ENCODE data around the gene SYCP2L. TPM values are rescaled to one million over a fixed set of nuclear protein-coding genes. Genes with fewer than 3 reads are reported as not detected.
"Not testable (repeated sequence)": the region's sequence is repeated elsewhere in the genome, so short reads cannot be mapped to it uniquely, and the experiment has no call there.

SYCP2L gene
- total RNA-seq, 1 experiment from 2014 or later: 9.7 TPM

GRCh38 chr6:10849901-10850300 is 37.0 kb upstream of the SYCP2L start:
- Histone ChIP-seq H3K27me3 (replicated peaks; ENCODE audit: insufficient read depth, low read depth, low read length, poor library complexity) (no peaks in the 10 kb centered on the region), H3K9me3 (ENCODE audit: low read depth, low read length, poor library complexity, severe bottlenecking) (peaks cover 11% of the 10 kb centered on the region), H3K36me3 (ENCODE audit: insufficient read depth, low read length, poor library complexity, severe bottlenecking) (no peaks in the 10 kb centered on the region), H3K4me1 (ENCODE audit: insufficient read depth, low read length, poor library complexity, severe bottlenecking) (no peaks in the 10 kb centered on the region), H3K27ac (ENCODE audit: low read depth, low read length, poor library complexity, severe bottlenecking) (no peak overlapping the region), H3K4me3 (ENCODE audit: low read depth, low read length, poor library complexity, severe bottlenecking) (no peak overlapping the region)
- ChIA-PET POLR2A (ENCODE audit: low non-redundant PET) (no interaction called here), CTCF (interaction anchor here (0.7 kb wide), 1 partner anchor 899 kb away, joined by 8 read pairs; no protein-coding TSS in a partner anchor)
- no peak for DNase-seq (ENCODE audit: low spot score)
- no TSS peak for BruUV-seq (replicated peaks)
- intact Hi-C loops (cut with micrococcal nuclease; ENCODE audit: unreplicated experiment): no loop called here
- TF ChIP-seq CTCF (conservative IDR thresholded peaks at IDR 0.05; ENCODE audit: low read depth, low read length): no peak
- TF ChIP-seq EZH2 (IDR thresholded peaks at IDR 0.05; ENCODE audit: borderline replicate concordance, low read depth, low read length, poor library complexity, severe bottlenecking): no peak

DNA sequence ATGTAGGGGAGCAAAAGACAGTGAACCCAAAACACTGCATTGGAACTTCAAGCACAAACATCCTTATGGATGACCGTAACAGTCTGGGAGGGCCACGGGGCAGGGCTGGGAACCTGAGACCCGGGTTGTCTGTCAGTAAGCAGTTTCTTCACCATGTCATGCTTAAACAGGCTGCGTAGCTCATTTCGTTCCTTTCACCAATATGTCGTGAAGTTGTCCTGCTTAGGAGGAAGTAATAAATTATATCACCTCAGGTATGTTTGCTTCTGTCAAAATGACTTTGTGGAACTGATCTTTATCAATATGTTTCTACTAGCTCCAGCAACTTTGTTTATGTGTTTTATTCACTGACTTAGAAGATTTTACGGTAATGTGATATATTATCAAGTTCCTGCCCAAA is 36.1 kb upstream of the SYCP2L start:
- Histone ChIP-seq H3K4me3 (ENCODE audit: low read depth, low read length, poor library complexity, severe bottlenecking) (no peak overlapping the region), H3K9me3 (ENCODE audit: low read depth, low read length, poor library complexity, severe bottlenecking) (peaks cover 14% of the 10 kb centered on the region), H3K36me3 (ENCODE audit: insufficient read depth, low read length, poor library complexity, severe bottlenecking) (no peaks in the 10 kb centered on the region), H3K4me1 (ENCODE audit: insufficient read depth, low read length, poor library complexity, severe bottlenecking) (no peaks in the 10 kb centered on the region), H3K27ac (ENCODE audit: low read depth, low read length, poor library complexity, severe bottlenecking) (no peak overlapping the region), H3K27me3 (replicated peaks; ENCODE audit: insufficient read depth, low read depth, low read length, poor library complexity) (no peaks in the 10 kb centered on the region)
- TF ChIP-seq CTCF (conservative IDR thresholded peaks at IDR 0.05; ENCODE audit: low read depth, low read length) (no peak), EZH2 (IDR thresholded peaks at IDR 0.05; ENCODE audit: borderline replicate concordance, low read depth, low read length, poor library complexity, severe bottlenecking) (no peak)
- ChIA-PET CTCF (interaction anchor here (0.7 kb wide), 1 partner anchor 899 kb away, joined by 8 read pairs; no protein-coding TSS in a partner anchor), POLR2A (ENCODE audit: low non-redundant PET) (no interaction called here)
- intact Hi-C loops (cut with micrococcal nuclease; ENCODE audit: unreplicated experiment): no loop called here
- no TSS peak for BruUV-seq (replicated peaks)
- no peak for DNase-seq (ENCODE audit: low spot score)

- H3K27ac ChIP-seq (ENCODE audit: low read depth, low read length, poor library complexity, severe bottlenecking): no peak overlapping the region
- BruUV-seq (replicated peaks): no TSS peak
- intact Hi-C loops (cut with micrococcal nuclease; ENCODE audit: unreplicated experiment): no loop called here
- TF ChIP-seq CTCF (conservative IDR thresholded peaks at IDR 0.05; ENCODE audit: low read depth, low read length): no peak
- TF ChIP-seq EZH2 (IDR thresholded peaks at IDR 0.05; ENCODE audit: borderline replicate concordance, low read depth, low read length, poor library complexity, severe bottlenecking): no peak
- ChIA-PET CTCF (no interaction called here), POLR2A (ENCODE audit: low non-redundant PET) (no interaction called here)
- H3K9me3 ChIP-seq (ENCODE audit: low read depth, low read length, poor library complexity, severe bottlenecking): peaks cover 14% of the 10 kb centered on the region
- no peaks in the 10 kb centered on the region for H3K27me3 ChIP-seq (replicated peaks; ENCODE audit: insufficient read depth, low read depth, low read length, poor library complexity)
- H3K4me1 ChIP-seq (ENCODE audit: insufficient read depth, low read length, poor library complexity, severe bottlenecking): no peaks in the 10 kb centered on the region
- H3K4me3 ChIP-seq (ENCODE audit: low read depth, low read length, poor library complexity, severe bottlenecking): no peak overlapping the region
- no peak for DNase-seq (ENCODE audit: low spot score)
- H3K36me3 ChIP-seq (ENCODE audit: insufficient read depth, low read length, poor library complexity, severe bottlenecking): no peaks in the 10 kb centered on the region
Measured at GRCh38 chr6:10852361-10852960, 34.4 kb upstream of the SYCP2L start.

GRCh38 chr6:10853849-10854300 is 33.0 kb upstream of the SYCP2L start:
- H3K4me1 ChIP-seq (ENCODE audit: insufficient read depth, low read length, poor library complexity, severe bottlenecking); BruUV-seq (replicated peaks); POLR2A ChIA-PET (ENCODE audit: low non-redundant PET); CTCF ChIA-PET; H3K36me3 ChIP-seq (ENCODE audit: insufficient read depth, low read length, poor library complexity, severe bottlenecking); H3K27me3 ChIP-seq (replicated peaks; ENCODE audit: insufficient read depth, low read depth, low read length, poor library complexity); H3K27ac ChIP-seq (ENCODE audit: low read depth, low read length, poor library complexity, severe bottlenecking); DNase-seq (ENCODE audit: low spot score); intact Hi-C loops (cut with micrococcal nuclease; ENCODE audit: unreplicated experiment); H3K4me3 ChIP-seq (ENCODE audit: low read depth, low read length, poor library complexity, severe bottlenecking): not testable (repeated sequence)
- H3K9me3 ChIP-seq (ENCODE audit: low read depth, low read length, poor library complexity, severe bottlenecking): peaks cover 14% of the 10 kb centered on the region

Measured in A673 (cell line).